GM19025 (cell line): ENCODE data around the gene C13orf42.

Source experiments
- ATAC-seq: cut with Tn5 transposase; IDR thresholded peaks from one replicate; pipeline ENCODE4 v1.9.1; 2021; ENCODE audit warnings: mild to moderate bottlenecking, low read depth, moderate library complexity; ENCODE audit not compliant: unreplicated experiment

The C13orf42 gene

GRCh38 chr13:51035978-51036377, 75.1 kb downstream of the C13orf42 start:
- no peak for ATAC-seq

GRCh38 chr13:51035469-51035868, 75.6 kb downstream of the C13orf42 start:
- no peak for ATAC-seq

GRCh38 chr13:51034906-51035305, 76.2 kb downstream of the C13orf42 start:
- ATAC-seq: no peak

GRCh38 chr13:51033421-51034185, 77.5 kb downstream of the C13orf42 start:
- no peak for ATAC-seq

GRCh38 chr13:51032831-51033230, 78.2 kb downstream of the C13orf42 start:
- no peak for ATAC-seq
